Measurements from ENCODE around the gene ATP1B1.

DNA sequence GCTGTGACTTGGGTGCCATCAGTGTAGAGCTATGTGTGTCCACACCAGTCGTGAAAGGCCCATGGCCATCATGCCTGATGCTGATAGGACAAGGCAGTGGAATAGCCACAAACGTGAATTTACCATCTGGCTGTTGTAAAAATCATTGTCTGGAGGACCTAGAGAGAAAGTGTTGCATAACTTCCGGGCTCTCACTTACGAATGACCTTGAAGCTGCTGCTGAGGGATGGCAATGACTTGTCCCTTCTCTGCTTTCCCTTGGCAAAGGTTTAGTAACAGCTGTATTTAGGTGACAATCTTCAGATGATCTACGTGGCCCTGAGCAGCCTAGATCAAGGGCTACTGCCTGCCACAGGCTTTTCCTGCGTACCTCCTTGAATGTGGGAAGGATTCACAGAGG lies 5.8 kb downstream of the ATP1B1 start:
- no peak for TF ChIP-seq POLR2A (IDR thresholded peaks at IDR 0.05; ENCODE audit: low read length)
- no peak for TF ChIP-seq GATA1 (IDR thresholded peaks at IDR 0.05; ENCODE audit: low read depth, low read length)

Measured in erythroblast (primary cell).